Gastroesophageal sphincter (tissue), 3 donors: ENCODE measurements around the gene SCD.

Experiments used
- POLR2A ChIP-seq, 2 donors: fragments of 450-650 bp; IDR thresholded peaks; one replicate each; pipeline ENCODE4 v1.6.1; 2017; ENCODE audit warnings: antibody characterized with exemption in 2 of 2, mild to moderate bottlenecking in 2 of 2, moderate library complexity in 1 of 2
- POLR2AphosphoS5 ChIP-seq: sonication (generic); formaldehyde crosslinking; IDR thresholded peaks from one replicate; pipeline ENCODE4 v1.6.1; 2017; ENCODE audit warnings: antibody characterized with exemption
- TF ChIP-seq, protein P1 (sequence below), 4 experiments: fragments of 200-600 bp in 2 of 4; fragments of 450-650 bp in 2 of 4; sonication (generic) in 1 of 4; IDR thresholded peaks; one replicate each; pipeline ENCODE4 v1.5.1; 2017 to 2019; ENCODE audit warnings: antibody characterized with exemption in 4 of 4, mild to moderate bottlenecking in 2 of 4, moderate library complexity in 2 of 4

DNA sequence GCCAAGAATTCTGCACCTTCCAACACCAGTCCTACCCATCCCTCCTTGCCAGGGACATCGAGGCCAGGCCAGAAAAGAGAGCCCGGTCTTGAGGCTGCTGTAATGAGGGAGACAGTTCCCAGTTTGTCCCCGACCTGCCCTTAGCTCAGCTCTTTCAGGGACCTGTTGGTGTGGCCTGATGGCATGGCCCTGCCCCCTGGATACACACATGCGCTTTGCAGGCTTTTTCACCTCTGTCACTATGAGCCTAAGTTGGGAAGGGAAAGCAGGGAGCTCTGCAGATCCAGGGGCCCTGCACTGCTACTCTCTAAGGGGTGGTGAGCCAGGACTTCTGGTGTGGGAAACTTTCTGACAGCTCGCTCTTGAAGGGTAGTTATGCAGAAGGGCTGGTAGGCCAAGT lies 2.1 kb downstream of the SCD start:
- TF ChIP-seq, protein P1, sequence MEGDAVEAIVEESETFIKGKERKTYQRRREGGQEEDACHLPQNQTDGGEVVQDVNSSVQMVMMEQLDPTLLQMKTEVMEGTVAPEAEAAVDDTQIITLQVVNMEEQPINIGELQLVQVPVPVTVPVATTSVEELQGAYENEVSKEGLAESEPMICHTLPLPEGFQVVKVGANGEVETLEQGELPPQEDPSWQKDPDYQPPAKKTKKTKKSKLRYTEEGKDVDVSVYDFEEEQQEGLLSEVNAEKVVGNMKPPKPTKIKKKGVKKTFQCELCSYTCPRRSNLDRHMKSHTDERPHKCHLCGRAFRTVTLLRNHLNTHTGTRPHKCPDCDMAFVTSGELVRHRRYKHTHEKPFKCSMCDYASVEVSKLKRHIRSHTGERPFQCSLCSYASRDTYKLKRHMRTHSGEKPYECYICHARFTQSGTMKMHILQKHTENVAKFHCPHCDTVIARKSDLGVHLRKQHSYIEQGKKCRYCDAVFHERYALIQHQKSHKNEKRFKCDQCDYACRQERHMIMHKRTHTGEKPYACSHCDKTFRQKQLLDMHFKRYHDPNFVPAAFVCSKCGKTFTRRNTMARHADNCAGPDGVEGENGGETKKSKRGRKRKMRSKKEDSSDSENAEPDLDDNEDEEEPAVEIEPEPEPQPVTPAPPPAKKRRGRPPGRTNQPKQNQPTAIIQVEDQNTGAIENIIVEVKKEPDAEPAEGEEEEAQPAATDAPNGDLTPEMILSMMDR (IDR thresholded peaks at IDR 0.05): no peak
- TF ChIP-seq POLR2AphosphoS5 (no peak), POLR2A (IDR thresholded peaks at IDR 0.05) (no peak)
